GM19099 (cell line): ENCODE measurements around the gene NHP2.

Experiments
- POLR2A ChIP-seq: IDR thresholded peaks from 3 replicates; pipeline ENCODE4 v1.6.1; 2011; ENCODE audit warnings: low read depth; ENCODE audit not compliant: insufficient read length; ENCODE audit errors: extremely low read depth

The NHP2 gene

DNA sequence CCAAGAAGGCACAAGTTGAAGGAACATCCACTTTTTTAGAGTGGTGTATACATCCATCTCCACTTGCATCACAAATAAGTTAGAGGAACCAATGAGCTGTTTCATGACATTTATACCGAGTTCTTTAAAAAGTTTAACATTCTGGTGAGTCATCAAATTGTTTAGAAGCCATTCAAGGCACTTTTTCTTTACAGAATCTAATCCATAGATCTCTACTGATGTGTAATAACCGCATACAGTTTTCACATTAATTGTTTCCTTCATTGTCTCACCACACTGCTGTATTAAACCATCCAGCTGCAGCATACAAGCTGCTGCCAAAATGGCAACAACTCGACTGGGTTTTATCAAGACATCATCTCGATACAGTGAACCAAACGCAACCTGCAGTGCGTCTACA is 32.7 kb upstream of the NHP2 start:
- no peak for TF ChIP-seq POLR2A

DNA sequence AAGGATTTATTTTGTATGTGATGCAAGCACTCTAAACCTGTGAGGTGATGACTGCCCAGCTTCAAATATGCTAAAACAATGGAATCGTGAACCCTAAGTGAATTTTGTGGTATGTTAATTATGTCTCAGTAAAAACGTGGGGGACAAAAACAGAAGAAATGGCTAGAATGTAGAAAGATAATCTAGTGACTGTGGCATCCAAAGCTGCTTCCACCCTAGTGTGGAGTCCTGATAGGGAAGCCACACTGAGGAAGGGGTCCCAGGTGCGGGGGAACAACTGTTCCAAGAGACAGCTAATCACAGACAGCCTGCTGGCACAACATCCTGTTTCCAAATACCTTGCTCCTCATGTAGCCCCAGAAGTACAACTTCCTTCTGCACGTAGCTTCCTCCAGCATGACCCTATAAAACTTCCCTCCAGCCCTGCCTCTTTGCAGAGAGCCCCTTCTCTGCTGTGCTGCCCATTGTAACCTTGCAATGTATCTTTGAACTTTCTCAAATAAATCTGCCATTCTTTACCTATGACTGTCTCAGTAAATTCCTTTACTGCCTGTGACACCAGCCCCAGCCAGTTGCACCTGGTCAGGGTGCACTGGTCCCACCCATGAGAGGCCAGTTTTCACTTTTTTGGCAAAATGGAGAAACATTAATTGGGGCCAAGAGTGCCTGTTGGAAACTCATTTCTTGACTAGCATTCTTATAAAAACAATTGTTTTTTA is 28.6 kb upstream of the NHP2 start:
- no peak for TF ChIP-seq POLR2A

- no peak for TF ChIP-seq POLR2A
These were observed 26.6 kb upstream of the NHP2 start for GRCh38 chr5:178180141-178180863.

GRCh38 chr5:178177569-178177968 is 23.9 kb upstream of the NHP2 start:
- TF ChIP-seq POLR2A, result no peak

DNA sequence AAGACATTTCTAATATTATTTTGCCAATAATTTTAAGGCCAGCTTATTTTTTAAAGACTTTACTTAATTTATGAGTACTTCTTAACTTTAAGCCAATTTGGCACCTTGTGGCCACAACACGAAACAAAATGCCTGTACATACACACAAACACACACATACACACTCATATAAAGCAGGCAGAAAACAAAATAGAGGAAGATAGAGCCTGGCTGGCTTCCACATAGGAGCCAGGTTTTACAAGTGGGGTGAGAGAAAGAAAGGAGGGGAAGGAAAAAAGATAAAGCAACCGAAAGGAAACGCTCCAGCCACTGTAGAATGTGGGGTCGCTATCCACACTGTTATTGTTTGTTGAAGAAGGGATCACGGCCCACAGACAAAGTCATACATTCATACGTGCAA is 23.1 kb upstream of the NHP2 start:
- TF ChIP-seq POLR2A, result no peak

DNA sequence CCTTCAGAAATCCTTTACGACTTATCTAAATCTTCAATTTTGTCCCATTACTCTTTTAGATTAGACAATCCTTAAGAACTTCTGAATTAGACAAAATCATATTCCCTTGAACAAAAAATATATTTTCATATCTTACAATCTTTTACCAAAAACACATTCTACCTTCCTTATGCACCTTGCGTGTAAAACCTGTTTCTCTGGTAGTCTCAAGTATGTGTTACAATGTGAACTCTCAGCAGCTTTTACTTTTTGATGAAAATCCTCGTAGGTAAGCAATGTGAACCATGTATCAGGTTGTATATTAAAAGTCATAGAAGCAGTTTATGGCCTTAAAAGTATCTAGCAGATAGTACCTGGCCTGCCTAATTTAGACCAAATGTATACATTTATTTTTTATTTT is 20.8 kb upstream of the NHP2 start:
- TF ChIP-seq POLR2A, result no peak

DNA sequence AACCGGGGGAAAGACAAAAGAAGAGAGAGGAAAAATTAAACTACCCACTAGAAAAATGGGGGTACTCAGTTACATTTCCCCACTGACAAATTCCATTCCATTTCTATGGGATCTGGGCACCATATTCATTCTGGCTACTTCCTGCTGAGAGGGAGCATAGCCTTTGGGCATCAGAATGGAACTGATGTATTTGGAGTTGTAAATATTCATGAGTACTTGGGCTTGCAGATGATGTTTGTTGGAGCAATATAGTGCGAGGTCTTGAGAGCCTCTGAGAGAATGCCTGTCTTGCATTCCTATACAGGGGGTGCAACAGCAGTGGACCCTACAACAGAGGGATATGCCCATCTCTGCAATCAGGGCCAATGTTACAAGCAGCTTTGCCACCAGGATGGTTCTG is 16.8 kb upstream of the NHP2 start:
- no peak for TF ChIP-seq POLR2A

- no peak for TF ChIP-seq POLR2A
These were observed 11.9 kb upstream of the NHP2 start for GRCh38 chr5:178165581-178165980.

DNA sequence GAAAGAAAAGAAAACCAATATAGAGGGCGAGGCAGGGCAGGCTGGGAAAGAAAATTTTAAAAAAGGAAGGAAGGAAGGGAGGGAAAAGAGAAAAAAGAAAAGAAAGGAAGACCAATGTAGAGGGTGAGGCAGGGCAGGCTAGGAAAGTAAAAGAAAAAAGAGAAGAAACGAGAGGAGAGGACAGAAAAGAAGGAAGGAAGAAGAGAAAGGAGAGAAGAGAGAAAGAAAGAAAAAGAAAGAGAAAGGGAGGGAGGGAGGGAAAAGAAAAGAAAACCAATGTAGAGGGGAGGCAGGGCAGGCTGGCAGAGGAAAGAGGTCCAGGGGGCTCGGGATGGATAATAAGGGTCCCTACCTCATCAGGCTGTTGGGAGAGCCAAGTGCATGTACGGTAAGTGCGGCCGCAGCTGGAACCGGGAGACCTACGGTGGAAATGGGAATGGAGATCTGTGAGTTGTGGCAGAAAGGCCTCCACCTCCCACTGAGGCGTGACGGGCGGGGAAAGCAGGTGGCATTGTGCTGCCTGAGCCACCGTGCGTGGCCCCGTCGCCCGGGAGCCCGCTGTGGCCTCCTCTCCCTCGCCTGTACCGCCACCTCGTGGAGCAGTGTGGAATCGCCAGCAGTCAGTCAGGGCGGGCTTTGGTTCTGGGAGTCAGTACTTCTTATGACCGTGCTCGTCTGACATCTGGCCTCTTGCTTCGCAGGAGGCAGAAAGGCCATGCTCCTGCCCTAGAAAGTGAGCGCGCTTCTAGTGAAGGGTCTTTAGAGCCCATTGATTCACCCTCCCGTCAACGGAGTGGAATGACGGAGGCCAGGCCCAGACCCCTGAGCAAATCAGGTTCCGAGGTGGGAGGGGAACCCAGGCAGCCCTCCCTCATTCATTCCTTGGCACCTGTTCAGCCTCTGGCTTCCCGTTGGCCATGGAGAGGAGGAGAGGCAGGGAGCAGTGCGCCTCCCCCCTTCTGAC is 10.4 kb upstream of the NHP2 start:
- no peak for TF ChIP-seq POLR2A

DNA sequence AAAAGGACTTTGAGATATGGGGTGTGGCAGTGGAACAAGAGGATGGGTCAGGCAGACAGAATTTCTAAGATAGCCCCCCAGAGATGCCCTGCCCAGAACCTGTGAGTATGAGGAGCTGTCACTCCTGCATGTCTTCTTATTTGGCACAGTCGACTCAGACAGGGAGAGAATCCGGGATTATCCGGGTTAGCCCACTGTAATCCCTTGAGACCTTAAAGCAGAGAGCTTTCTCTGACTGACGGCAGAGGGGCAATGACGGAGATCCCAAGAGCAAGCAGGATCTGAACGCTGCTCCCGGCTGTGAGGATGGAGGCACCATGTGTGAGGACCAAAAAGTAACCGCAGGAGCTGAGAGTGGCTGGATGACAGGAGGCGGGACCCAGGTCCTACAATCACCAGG is 8.8 kb upstream of the NHP2 start:
- TF ChIP-seq POLR2A, result no peak

DNA sequence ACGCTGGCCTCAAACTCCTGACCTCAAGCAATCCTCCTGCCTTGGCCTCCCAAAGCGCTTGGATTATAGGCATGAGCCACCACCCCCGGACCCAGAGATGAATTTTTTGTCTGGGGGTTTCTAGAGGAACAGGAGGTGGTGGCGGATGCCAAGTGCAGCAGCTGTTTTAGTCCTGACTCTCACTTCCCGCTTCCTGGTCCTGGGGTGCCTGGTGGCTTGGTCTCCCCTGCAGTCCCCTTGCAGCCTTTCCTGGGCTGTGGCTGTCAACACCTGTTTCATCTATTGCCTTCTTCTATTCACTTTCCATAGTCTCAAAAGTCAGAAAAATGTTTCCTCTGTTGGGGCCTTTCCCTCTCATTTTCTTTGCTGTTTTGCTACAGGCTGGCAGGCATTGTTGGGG is 6.5 kb upstream of the NHP2 start:
- no peak for TF ChIP-seq POLR2A

GRCh38 chr5:178155065-178155464 is 1.4 kb upstream of the NHP2 start:
- no peak for TF ChIP-seq POLR2A

DNA sequence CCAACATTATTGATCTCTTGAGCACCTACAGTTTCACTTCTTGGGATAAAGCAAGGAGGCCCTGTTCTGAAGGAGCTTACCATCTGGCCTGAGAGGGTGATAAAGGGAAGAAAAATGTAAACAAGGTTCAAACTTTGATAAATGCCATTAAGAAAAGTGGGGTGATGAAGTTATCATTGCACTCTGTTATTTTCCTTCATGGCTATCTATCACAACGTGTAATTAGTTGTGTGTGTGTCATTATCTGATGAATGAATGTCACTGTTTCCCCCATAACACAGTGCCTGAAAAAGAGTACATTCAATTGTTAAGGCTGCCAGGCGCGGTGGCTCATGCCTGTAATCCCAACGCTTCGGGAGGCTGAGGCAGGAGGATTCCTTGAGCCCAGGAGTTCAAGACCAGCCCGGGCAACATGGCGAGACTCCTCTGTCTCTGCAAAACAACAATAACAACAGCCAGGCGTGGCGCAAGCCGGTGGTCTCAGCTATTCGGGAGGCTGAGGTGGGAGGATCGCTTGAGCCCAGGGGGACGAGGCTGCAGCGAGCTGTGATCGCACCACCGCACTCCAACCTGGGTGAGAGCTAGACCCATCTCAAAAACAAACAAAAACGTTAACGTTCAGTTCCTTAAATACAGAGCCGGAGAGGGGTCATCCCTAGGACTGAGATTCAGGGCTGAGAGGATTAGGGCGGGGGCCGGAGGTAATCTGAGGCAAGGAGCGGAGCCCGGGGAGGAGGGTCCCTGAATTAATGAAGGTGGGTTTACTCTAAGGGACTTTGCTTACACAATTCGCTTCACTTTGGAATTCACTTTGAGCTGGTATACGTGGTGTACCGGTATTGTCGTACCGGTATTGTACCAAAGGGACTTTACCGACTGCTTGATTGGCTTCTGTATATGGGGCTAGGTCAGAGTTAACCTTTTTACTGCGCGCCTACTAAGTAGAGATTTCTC is 917 bp downstream of the NHP2 start:
- no peak for TF ChIP-seq POLR2A

- TF ChIP-seq POLR2A, result peak; percentile 23
These were observed 2.5 kb downstream of the NHP2 start for GRCh38 chr5:178150977-178151734.
